ENCODE results near the gene AKT1.
"Not testable (repeated sequence)": the region's sequence is repeated elsewhere in the genome, so short reads cannot be mapped to it uniquely, and the experiment has no call there.

The AKT1 gene
- total RNA-seq = 90.2 to 103 (median 95.8) reads per million in 4 donors

DNA sequence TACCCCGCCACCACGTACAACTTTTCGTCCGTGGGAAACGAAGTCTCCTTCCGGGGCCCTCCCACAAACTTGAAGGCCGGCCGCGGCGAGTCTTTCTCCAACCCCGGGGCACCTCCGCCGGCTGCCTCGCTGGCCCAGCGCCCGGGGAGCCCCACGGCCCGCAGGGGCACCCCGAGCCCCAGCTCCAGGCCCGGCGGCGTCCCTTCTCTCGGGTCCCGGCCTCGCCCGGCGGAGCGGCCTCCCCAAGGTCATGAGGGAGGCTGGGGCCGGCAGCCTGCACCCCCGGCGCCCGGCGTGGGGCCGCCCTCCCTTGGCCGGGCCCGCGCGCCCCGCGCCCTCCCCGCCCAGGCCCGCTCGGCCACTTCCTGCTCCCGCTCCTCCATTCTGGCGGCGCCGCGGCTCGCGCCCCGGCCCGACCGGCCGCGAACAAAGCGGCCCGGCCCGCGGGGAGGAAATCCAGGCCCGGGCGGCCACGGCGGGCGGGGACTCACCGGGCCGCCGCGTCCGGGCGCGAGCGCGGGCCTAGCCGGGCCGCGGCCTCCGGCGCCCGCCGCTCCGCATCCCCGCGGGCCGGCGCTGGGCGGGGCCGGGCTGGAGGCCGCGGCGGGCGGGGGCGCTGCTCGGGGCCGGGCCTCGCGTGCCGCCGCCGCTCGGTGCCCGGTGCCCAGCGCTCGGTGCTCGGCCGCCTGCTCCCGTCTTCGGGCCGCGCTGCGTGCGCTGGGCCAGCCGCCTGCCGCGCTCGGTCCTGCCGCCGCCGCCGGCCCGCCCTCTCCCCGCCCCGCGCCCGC lies at the start of gene AKT1:
AKT1 (minus strand) TSS at position 756 of the 788 bp plus-strand sequence. CDS start 3,105 bp downstream, outside the sequence.
- DNase-seq = peak in 1 of 5 donors; percentile 36

DNA sequence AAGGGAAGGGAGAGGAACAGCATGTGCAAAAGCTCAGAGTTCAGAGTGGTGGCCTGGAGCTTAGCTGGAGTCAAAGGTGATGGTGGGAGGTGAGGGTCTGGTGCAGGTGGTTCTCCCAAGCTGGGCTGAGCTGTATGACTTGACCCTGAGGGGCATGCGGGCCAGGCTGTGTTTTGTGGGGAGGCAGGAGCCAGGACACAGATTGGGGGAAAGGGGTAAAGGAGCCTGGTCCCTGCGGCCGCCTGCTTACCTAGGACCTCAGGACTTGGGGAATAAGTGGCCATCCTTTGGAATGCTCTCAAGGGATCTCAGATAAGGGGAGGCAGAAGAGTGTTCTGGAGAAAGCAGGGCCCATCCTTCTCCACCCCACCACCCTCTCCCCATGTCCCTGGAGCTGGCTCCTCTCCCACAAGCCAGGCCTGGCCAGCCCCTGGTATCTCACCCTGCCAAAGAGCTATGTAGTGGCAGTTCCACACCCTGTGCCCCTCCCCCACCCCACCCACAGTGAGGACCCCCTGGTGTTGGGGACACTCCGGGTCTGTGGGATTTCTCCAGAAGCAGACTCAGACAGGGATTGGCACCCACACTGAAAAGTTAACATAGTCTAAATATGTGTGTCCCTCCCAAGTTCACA lies 49.6 kb upstream of the AKT1 start:
- no peak for DNase-seq

DNA sequence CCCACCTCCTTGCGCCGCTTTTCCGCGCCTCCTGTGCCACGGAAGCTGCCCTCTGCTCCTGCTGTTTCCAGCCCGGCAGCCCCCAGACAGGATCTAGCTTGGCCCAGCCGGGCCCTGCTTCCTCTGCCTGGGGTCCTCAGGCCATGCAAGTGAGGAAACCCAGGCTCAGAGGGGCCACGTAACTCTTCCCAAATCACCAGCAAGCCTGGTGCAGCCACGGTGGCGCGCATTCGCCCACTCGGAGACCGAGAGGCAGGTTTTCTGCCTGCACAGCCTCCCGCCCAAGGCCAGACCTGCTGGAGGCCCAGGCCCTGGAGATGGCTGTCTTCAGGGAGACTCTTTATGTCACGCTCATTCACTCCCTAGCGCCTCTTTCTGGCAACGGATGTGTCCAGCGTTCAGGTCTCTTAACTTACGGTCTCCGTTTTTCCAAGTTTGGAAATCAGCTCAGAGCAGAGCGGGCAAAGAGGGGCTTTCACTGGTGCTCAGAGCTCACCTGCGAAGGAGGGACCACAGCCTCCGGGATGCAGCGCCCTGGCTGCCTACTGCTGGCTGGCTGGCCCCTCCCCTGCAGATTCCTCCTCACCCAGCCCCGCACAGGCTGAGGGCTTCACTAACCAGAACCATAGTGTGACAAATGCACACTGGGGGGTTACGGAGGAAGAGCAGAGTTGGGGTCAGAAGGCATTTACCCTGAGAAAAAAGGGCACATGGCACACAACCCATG lies 48.9 kb upstream of the AKT1 start:
- DNase-seq = no peak

- DNase-seq = no peak
These were observed 48.1 kb upstream of the AKT1 start for GRCh38 chr14:104843442-104844305.

GRCh38 chr14:104843006-104843405 lies 47.5 kb upstream of the AKT1 start:
- no peak for DNase-seq

- DNase-seq = no peak
These were observed 46.2 kb upstream of the AKT1 start for GRCh38 chr14:104841730-104842129.

DNA sequence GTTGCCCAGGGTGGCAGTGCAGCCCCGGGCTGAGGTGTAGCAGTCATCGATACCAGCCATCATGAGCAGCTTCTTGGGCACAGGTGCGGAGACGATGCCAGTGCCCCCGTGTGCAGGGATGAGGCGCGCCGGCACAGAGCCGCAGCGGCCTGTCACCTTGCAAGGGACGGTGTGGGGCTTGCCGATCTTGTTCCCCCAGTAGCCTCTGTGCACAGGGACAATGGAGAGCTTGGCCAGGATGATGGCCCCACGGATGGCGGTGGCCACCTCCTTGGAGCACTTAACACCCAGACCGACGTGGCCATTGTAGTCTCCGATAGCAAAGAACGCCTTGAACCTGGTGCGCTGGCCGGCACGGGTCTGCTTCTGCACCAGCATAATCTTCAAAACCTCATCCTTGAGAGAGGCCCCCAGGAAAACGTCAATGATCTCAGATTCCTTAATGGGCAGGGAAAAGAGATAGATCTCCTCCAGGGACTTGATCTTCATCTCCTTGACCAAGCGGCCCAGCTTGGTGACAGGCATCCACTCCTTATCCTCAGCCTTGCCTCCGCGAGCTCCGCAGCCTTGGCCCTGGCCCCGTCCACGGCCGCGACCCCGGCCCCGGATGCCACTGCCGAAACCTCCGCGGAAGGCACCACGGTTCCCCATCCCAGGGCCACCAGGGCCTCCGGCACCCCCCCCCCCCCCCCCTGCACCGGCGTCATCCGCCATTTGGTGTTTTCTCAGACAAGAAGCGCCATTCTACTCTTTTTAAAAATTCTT lies 40.8 kb upstream of the AKT1 start:
- DNase-seq = not testable (repeated sequence)

DNA sequence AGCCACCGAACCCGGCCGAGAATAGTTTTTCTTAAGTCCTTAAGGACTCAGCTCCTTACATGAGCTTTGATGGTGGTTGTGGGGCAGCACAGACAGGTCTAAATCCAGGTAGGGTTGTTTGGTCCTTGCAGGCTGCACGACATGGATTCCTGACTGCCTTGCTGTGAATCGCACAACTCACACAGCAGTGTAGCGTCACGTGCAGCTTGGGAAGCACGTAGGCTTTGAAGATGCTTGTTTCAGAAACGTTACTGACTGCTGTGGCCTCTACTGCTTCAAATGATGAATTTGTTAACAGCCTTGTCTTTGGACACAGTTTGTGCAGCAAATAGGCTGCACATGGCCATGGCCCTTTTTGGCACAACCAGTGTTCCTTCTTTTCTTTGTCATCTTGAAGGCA lies 35.2 kb upstream of the AKT1 start:
- DNase-seq = no peak

GRCh38 chr14:104827177-104828055 lies 31.9 kb upstream of the AKT1 start:
- DNase-seq = peak in 4 of 5 donors; percentile 42 to 54 (median 46)

DNA sequence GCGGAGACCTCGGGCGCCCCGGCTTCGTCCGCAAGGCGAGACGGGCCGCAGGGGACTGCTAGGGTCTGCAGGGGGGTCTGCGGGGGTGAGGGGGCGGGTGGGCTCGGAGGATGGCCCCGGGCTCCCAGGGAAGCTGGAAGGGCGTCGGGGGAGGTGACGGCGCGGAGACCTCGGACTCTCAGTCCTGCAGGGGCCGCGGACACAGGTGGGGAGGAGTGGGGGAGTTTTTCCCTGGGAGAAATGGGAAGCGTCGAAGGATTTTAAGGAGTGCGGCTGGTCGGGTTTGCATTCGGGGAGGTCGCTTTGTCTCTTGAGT lies 31.3 kb upstream of the AKT1 start:
- no peak for DNase-seq

- peak; percentile 86 to 95 (median 92) for DNase-seq
These were observed 30.8 kb upstream of the AKT1 start for GRCh38 chr14:104826189-104826860.

DNA sequence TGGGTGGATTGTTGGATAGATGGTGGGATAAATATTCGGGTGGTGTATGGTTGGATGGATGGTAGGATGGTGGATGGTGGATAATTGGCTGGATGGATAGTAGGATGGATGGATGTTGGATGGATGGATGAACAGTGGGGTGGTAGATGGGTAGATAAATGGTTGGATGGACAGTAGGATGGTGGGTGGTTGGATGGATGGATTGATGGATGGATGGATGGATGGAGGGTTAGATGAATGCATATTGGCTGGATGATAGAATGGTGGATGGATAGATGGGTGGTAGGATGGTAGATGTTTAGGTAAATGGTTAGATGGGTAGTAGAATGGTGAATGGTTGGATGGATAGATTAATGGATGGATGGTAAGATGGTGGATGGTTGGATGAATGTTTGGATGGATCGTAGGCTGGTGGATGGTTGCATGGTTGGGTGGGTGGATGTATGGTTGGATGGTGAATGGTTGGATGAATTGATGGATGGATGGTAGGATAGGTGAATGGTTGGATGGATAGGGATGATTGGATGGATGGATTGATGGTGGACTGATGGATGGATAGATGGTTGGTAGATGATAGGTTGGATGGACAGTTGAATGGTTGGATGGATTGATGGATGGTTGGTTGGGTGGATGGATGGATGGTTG lies 28.9 kb upstream of the AKT1 start:
- no peak for DNase-seq

- DNase-seq = no peak
These were observed 27.5 kb upstream of the AKT1 start for GRCh38 chr14:104822821-104823615.

DNA sequence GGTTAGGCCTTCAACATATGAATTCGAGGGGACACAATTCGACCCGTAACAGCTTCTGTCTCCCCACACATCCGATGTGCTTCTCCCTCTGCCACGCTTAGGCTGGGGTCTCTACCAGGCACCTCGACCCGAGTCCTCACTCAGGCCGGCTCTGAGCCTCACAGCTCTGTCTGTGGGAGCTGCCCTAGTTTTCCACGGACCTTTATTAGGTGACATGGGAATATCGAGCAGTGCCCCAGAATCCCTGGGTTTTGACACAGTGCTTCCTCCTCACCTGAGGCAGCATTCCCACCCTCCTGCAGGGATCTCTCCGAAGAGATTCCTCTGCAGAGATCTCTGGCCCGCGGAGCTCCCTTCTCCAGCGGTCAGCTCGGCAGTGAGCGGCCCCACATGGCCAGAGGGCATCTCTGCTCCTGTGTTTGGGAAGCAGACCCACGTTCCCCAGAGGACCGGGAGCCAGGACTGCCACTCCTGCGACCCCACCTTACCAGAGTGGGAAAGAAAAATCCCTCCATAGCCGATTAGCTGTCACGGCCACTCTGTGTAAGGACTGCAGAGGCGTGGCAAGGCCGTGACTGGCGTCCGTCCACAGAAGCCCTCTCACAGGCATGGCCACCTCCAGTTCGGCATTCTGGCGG lies 26.5 kb upstream of the AKT1 start:
- DNase-seq = no peak

DNA sequence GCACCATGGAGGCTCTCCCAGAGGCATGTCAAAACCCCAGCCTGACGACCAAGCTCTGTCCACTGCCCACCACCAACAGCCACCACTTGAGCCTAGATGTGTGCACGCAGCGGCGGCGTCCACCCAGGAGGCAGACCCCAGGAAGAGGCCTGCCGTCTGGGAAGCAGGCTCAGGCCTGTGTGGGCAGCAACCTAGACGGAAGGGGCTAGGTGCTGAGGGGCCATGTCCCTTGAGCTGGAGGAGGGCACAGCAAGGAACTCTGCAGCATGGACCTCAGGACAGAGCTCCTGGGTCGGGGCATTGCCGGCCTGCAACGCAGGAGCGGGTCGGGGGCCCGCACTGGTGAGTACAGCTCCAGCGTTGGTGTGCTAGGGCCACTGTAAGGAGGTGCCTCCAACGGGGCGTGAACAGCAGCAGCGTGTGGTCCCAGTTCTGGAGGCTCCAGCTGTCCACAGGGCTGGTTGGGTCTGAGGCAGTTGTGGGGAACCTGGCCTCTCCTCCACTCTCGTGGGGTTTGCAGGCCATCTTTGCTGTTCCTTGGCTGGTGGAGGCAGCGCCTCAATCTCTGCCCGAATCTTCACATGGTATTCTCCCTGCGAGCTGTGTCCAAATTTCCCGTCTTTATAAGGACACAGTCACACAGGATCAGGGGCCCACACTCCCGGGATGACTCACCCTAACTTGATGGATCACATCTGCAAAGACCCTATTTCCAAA lies 25.8 kb upstream of the AKT1 start:
- DNase-seq = no peak

DNA sequence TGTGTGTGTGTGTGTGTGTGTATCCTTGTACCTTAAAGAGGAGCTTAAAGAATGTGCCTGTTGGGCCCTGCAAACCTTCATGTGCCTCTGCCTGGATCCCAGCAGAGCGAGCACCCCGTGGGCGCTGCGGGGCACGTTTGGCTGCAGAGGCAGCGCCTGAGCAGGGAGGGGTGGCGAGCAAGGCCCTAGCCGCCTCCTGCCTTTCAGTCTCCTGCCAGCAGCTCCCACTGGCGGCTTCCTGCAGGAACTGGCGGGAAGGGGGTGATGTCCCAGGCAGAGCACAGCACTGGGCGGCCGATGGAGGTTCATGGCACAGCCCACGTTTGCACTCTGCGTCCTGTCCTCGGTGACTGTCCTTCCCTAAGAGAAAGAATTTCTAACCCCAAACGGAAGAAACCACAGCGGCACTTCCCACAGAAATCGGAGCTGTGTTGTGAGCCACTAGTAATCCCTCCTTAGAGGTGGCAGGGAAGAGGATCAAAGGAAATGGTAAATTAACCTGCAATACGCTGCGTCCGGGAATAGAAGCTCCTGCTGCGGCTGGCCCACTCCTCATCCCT lies 25.2 kb upstream of the AKT1 start:
- no peak for DNase-seq

DNA sequence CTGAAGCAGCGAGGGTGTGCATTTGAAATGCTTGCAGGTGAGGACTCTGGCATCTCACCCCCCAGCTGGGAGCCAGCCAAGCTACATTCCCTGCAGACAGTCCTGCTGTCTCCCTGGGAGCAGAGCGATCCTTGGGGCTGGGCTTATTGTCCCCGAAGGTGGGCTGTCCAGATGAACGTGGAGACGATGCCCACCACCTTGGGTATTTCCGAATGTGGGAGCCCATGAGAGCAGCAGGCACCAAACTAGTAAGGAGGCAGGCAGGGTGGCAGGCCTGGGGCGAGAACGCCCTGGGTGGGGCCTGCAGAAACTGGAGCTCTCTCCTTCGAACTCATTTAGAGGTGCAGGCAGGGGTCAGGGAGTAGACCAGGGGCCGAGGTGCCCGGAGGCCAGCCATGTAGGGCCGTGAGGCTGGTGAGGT lies 23.8 kb upstream of the AKT1 start:
- no peak for DNase-seq
